OCI-LY7 (cell line): ENCODE results near the gene HARBI1. TPM values are rescaled to one million over a fixed set of nuclear protein-coding genes. Genes with fewer than 3 reads are reported as not detected.

Source experiments
- BruUV-seq: library from RNA; stranded (reverse); fragments of 400-500 nt; replicated peaks from 2 replicates; lab custom pipeline; 2021; lab: Mats Ljungman, UMichigan
- CTCF ChIA-PET: fragments of 300-600 bp; sonication (Branson Sonifier 250); formaldehyde crosslinking; loops from one replicate; lab custom pipeline; 2022; ENCODE audit warnings: antibody characterized with exemption; ENCODE audit not compliant: unreplicated experiment; lab: Charles Lee
- POLR2A ChIA-PET: fragments of 300-600 bp; sonication (Branson Sonifier 250); formaldehyde crosslinking; loops from one replicate; lab custom pipeline; 2022; ENCODE audit warnings: antibody characterized with exemption; lab: Charles Lee
- DNase-seq: peaks from one replicate; pipeline ENCODE4 v3.0.0-alpha.2; 2015; ENCODE audit warnings: low spot score
- H2AFZ ChIP-seq: fragments of 200-600 bp; sonication (generic), shearing (Covaris generic); 2 replicates; pipeline ENCODE4 v1.6.1; 2014; ENCODE audit warnings: mild to moderate bottlenecking, antibody characterized with exemption, low read length, moderate library complexity
- H3K27ac ChIP-seq: fragments of 200-600 bp; sonication (generic); 2 replicates; pipeline ENCODE4 v1.5.1; 2014; ENCODE audit warnings: mixed run types, low read depth, mild to moderate bottlenecking, moderate library complexity, low read length, inconsistent platforms; ENCODE audit not compliant: poor library complexity, severe bottlenecking
- H3K36me3 ChIP-seq: fragments of 200-600 bp; sonication (generic); 2 replicates; pipeline ENCODE4 v1.6.1; 2014; ENCODE audit warnings: mild to moderate bottlenecking, antibody characterized with exemption, low read length, moderate library complexity, mixed read lengths; ENCODE audit not compliant: insufficient read depth
- H3K4me1 ChIP-seq: fragments of 200-600 bp; sonication (generic); 2 replicates; pipeline ENCODE4 v1.5.1; 2014; ENCODE audit warnings: mild to moderate bottlenecking, low read length; ENCODE audit not compliant: insufficient read depth, poor library complexity, severe bottlenecking
- H3K4me2 ChIP-seq: fragments of 200-600 bp; sonication (generic); 2 replicates; pipeline ENCODE4 v1.6.1; 2014; ENCODE audit warnings: mild to moderate bottlenecking, low read length
- H3K4me3 ChIP-seq: fragments of 200-600 bp; sonication (generic); 2 replicates; pipeline ENCODE4 v1.5.1; 2014; ENCODE audit warnings: mild to moderate bottlenecking, low read depth, low read length; ENCODE audit not compliant: poor library complexity, severe bottlenecking
- H3K79me2 ChIP-seq: fragments of 200-600 bp; sonication (generic); 2 replicates; pipeline ENCODE4 v1.6.1; 2016; ENCODE audit warnings: low read depth, mild to moderate bottlenecking, low read length, moderate library complexity, mixed read lengths; ENCODE audit not compliant: insufficient read depth
- H3K9me2 ChIP-seq: fragments of 200-600 bp; sonication (generic); 2 replicates; pipeline ENCODE4 v1.6.1; 2016; ENCODE audit warnings: mild to moderate bottlenecking, low read length, mixed read lengths; ENCODE audit not compliant: insufficient read depth
- H3K9me3 ChIP-seq: fragments of 200-600 bp; sonication (generic); 2 replicates; pipeline ENCODE4 v1.6.1; 2014; ENCODE audit warnings: mild to moderate bottlenecking, mixed run types, low read length, mixed read lengths
- H4K20me1 ChIP-seq: fragments of 200-600 bp; sonication (generic); 2 replicates; pipeline ENCODE4 v1.6.1; 2014; ENCODE audit warnings: mild to moderate bottlenecking, antibody characterized with exemption, low read length, moderate library complexity, mixed read lengths; ENCODE audit not compliant: insufficient read depth
- EZH2phosphoT487 ChIP-seq: fragments of 200-600 bp; sonication (generic); IDR thresholded peaks from 2 replicates; pipeline ENCODE4 v1.6.1; 2018; ENCODE audit warnings: low read depth, borderline replicate concordance, mild to moderate bottlenecking, mixed run types, antibody characterized with exemption, low read length, moderate library complexity, mixed read lengths
- intact Hi-C: fragments of 100-400 bp; cut with micrococcal nuclease; formaldehyde crosslinking; loops from one replicate; pipeline ENCODE4 v1.10.0; 2022; ENCODE audit not compliant: unreplicated experiment
- total RNA-seq, 2 experiments: library from RNA; depleted of rRNA in 1 of 2; stranded (reverse); fragments of >200 nt in 1 of 2; shearing (Covaris generic) in 1 of 2; gene quantifications; 2 replicates each; pipeline ENCODE4 v1.2.3, GENCODE V29; 2014 to 2022
- TF ChIP-seq, protein P1 (sequence below): fragments of 200-600 bp; sonication (generic); conservative IDR thresholded peaks from 2 replicates; pipeline ENCODE4 v1.5.1; 2014; ENCODE audit warnings: mild to moderate bottlenecking, antibody characterized with exemption, low read length, moderate library complexity, mixed read lengths

HARBI1 gene
- total RNA-seq, 2 experiments from 2014 or later = 4.8 to 8.4 TPM

DNA sequence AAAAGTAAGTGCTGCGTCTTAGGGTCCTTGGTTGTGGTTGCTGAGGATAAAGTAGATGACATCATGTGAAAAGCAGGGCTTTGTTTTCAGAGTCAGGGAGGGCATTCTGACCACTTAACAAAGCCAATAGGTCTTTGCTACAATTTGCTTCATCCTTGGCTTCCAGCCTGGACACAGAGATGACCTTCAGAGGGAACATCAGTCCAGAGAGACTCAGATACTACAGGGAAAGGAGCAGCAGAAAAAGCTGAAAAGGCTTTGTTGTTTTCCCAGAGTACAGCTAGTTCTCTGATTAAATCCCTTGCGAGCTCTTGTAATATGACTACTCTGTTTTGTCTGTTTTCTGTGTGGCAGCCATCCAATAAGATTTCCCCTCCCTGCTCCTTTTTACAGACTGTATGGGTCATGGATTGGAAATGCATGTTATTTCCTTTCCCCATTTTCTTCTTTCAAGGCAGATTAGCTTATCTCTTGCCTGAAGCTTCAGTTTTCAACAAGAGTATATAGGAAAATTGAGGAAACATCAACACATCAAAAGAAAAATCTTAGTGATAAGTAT, 32.2 kb upstream of the HARBI1 start:
- H3K27ac ChIP-seq = no peak overlapping the region
- intact Hi-C loops = no loop called here
- H2AFZ ChIP-seq = no peak overlapping the region
- H3K9me3 ChIP-seq = no peaks in the 10 kb centered on the region
- DNase-seq = no peak
- POLR2A ChIA-PET = interaction anchor here (0.6 kb wide), 1 partner anchor 131 kb away, joined by 8 read pairs; no protein-coding TSS in a partner anchor
- H4K20me1 ChIP-seq = no peaks in the 10 kb centered on the region
- H3K36me3 ChIP-seq = peaks cover 79% of the 10 kb centered on the region
- no peak overlapping the region for H3K4me3 ChIP-seq
- no TSS peak for BruUV-seq
- CTCF ChIA-PET = no interaction called here
- no peak for TF ChIP-seq EZH2phosphoT487
- TF ChIP-seq, protein P1, sequence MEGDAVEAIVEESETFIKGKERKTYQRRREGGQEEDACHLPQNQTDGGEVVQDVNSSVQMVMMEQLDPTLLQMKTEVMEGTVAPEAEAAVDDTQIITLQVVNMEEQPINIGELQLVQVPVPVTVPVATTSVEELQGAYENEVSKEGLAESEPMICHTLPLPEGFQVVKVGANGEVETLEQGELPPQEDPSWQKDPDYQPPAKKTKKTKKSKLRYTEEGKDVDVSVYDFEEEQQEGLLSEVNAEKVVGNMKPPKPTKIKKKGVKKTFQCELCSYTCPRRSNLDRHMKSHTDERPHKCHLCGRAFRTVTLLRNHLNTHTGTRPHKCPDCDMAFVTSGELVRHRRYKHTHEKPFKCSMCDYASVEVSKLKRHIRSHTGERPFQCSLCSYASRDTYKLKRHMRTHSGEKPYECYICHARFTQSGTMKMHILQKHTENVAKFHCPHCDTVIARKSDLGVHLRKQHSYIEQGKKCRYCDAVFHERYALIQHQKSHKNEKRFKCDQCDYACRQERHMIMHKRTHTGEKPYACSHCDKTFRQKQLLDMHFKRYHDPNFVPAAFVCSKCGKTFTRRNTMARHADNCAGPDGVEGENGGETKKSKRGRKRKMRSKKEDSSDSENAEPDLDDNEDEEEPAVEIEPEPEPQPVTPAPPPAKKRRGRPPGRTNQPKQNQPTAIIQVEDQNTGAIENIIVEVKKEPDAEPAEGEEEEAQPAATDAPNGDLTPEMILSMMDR = no peak
- no peaks in the 10 kb centered on the region for H3K9me2 ChIP-seq
- H3K4me1 ChIP-seq = no peaks in the 10 kb centered on the region
- no peaks in the 10 kb centered on the region for H3K79me2 ChIP-seq
- no peak overlapping the region for H3K4me2 ChIP-seq

DNA sequence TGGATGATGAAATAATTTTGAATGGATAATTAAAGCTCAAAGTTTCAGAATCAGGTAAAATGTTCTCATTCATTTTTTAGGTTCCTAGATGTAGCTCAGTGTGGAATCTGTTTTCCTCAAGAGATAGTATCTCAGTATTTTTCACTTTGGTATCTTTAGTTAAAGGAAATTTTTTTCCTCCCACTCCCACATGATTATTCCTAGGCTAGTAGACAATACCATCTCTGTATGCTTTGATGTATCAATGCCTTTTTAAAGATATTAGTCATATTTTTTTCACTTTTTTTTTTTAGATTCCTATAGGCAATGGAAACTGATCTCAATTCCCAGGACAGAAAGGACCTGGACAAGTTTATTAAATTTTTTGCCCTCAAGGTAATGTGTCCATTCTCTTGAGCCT, 27.0 kb upstream of the HARBI1 start:
- POLR2A ChIA-PET = interaction anchor here (0.6 to 1.6 kb wide), 7 partner anchors 13 to 190 kb away, joined by 3 to 4 read pairs (median 3); no protein-coding TSS in a partner anchor
- no peak overlapping the region for H3K27ac ChIP-seq
- CTCF ChIA-PET = no interaction called here
- H3K4me1 ChIP-seq = no peaks in the 10 kb centered on the region
- no peak for DNase-seq
- H3K9me3 ChIP-seq = peaks cover 5% of the 10 kb centered on the region; the same call in 1 of the 2 replicates
- TF ChIP-seq, protein P1 = no peak
- TF ChIP-seq EZH2phosphoT487 = no peak
- no peaks in the 10 kb centered on the region for H3K9me2 ChIP-seq
- no peak overlapping the region for H2AFZ ChIP-seq
- BruUV-seq = no TSS peak
- H3K4me2 ChIP-seq = no peak overlapping the region
- no peaks in the 10 kb centered on the region for H4K20me1 ChIP-seq
- no peaks in the 10 kb centered on the region for H3K79me2 ChIP-seq
- peaks cover 64% of the 10 kb centered on the region for H3K36me3 ChIP-seq
- no peak overlapping the region for H3K4me3 ChIP-seq
- intact Hi-C loops = no loop called here

DNA sequence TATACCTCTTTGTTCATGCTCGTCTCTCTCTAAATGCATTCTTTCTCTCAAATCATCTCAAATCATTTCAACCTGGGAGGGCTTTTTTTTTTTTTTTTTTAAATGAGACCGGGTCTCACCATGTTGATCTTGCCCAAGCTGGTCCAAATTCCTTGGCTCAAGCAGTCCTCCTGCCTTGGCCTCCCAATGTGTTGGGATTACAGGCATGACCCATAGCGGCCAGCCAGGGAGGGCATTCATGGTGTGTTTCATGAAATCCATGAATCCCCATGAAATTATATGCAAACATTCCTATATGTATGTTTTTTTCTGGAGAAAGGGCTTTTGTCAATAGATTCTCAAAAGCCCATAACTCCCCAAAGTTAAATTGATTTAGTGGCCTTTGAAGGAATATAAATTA, 26.5 kb upstream of the HARBI1 start:
- intact Hi-C loops = no loop called here
- DNase-seq = no peak
- H3K27ac ChIP-seq = no peak overlapping the region
- H4K20me1 ChIP-seq = no peaks in the 10 kb centered on the region
- H3K4me2 ChIP-seq = no peak overlapping the region
- no peak overlapping the region for H3K4me3 ChIP-seq
- peaks cover 5% of the 10 kb centered on the region; the same call in 1 of the 2 replicates for H3K9me3 ChIP-seq
- H3K36me3 ChIP-seq = peaks cover 64% of the 10 kb centered on the region
- no peaks in the 10 kb centered on the region for H3K9me2 ChIP-seq
- ChIA-PET CTCF (no interaction called here), POLR2A (interaction anchor here (0.6 to 1.6 kb wide), 7 partner anchors 13 to 189 kb away, joined by 3 to 4 read pairs (median 3); no protein-coding TSS in a partner anchor)
- H2AFZ ChIP-seq = no peak overlapping the region
- H3K79me2 ChIP-seq = no peaks in the 10 kb centered on the region
- no peaks in the 10 kb centered on the region for H3K4me1 ChIP-seq
- BruUV-seq = no TSS peak
- TF ChIP-seq EZH2phosphoT487 = no peak
- TF ChIP-seq, protein P1 = no peak
